GM12878 (cell line): ENCODE measurements around the gene CNTNAP2. TPM values are rescaled to one million over a fixed set of nuclear protein-coding genes. Genes with fewer than 3 reads are reported as not detected.

Source experiments
- ATAC-seq: fragments of 200-7000 bp; cut with Tn5 transposase; 3 replicates; pipeline ENCODE4 v1.9.1; 2020; ENCODE audit warnings: mild to moderate bottlenecking, moderate library complexity
- BruUV-seq: library from RNA; stranded (reverse); fragments of 400-500 nt; replicated peaks from 2 replicates; lab custom pipeline; 2021; lab: Mats Ljungman, UMichigan
- CTCF ChIA-PET: fragments of 300-600 bp; sonication (Branson Sonifier 250); formaldehyde crosslinking; extraction: SDS; loops from one replicate; lab custom pipeline; 2021; ENCODE audit warnings: inconsistent platforms; lab: Yijun Ruan, JAX
- POLR2A ChIA-PET: fragments of 350-600 bp; formaldehyde crosslinking; extraction: SDS; loops from one replicate; lab custom pipeline; 2021; ENCODE audit warnings: inconsistent platforms; lab: Charles Lee
- RAD21 ChIA-PET: fragments of 300-600 bp; sonication (Branson Sonifier 250); formaldehyde crosslinking; loops from one replicate; lab custom pipeline; 2023; ENCODE audit warnings: antibody characterized with exemption; ENCODE audit not compliant: unreplicated experiment; lab: Charles Lee
- SMC1A ChIA-PET: fragments of 300-600 bp; sonication (Branson Sonifier 250); formaldehyde crosslinking; loops from one replicate; lab custom pipeline; 2023; ENCODE audit not compliant: unreplicated experiment, uncharacterized antibody; lab: Charles Lee
- DNase-seq: peaks from one replicate; pipeline ENCODE4 v3.0.0-alpha.2; 2011; ENCODE audit warnings: low read depth, low spot score
- FAIRE-seq: peaks from 3 replicates; lab custom pipeline; 2011; peaks lifted over from hg19 to GRCh38; lab: Jason Lieb, UNC
- H2AFZ ChIP-seq: 2 replicates; pipeline ENCODE4 v1.6.0; 2011; ENCODE audit warnings: low read depth, low read length, control low read depth; ENCODE audit not compliant: control insufficient read depth
- H3K27ac ChIP-seq: 2 replicates; pipeline ENCODE4 v1.5.1; 2011; ENCODE audit warnings: control low read depth; ENCODE audit not compliant: control insufficient read depth, insufficient read depth
- H3K27me3 ChIP-seq, 2 experiments: replicated peaks in 1 of 2; 2 replicates each; pipeline versions ENCODE4 v1.6.0 to v1.6.1; 2011; ENCODE audit warnings: low read length in 1 of 2; ENCODE audit not compliant: control insufficient read depth in 2 of 2, insufficient read depth in 2 of 2
- H3K36me3 ChIP-seq, 2 experiments: 2 replicates each; pipeline ENCODE4 v1.5.1; 2011; ENCODE audit warnings: low read length in 1 of 2; ENCODE audit not compliant: control insufficient read depth in 2 of 2, insufficient read depth in 2 of 2
- H3K4me1 ChIP-seq: 2 replicates; pipeline ENCODE4 v1.6.1; 2011; ENCODE audit warnings: mild to moderate bottlenecking, low read length, moderate library complexity, mixed read lengths; ENCODE audit not compliant: control insufficient read depth, insufficient read depth
- H3K4me2 ChIP-seq: 2 replicates; pipeline ENCODE4 v1.6.0; 2011; ENCODE audit warnings: control low read depth; ENCODE audit not compliant: control insufficient read depth, insufficient read depth
- H3K4me3 ChIP-seq: fragments of 200-600 bp; sonication (generic); 2 replicates; pipeline ENCODE4 v1.5.1; 2016
- H3K79me2 ChIP-seq: 2 replicates; pipeline ENCODE4 v1.6.0; 2011; ENCODE audit warnings: low read length; ENCODE audit not compliant: control insufficient read depth, insufficient read depth
- H3K9ac ChIP-seq: 2 replicates; pipeline ENCODE4 v1.8.0; 2011; ENCODE audit warnings: low read length, control low read depth, mixed read lengths; ENCODE audit not compliant: control insufficient read depth, insufficient read depth
- H3K9me3 ChIP-seq: replicated peaks from 3 replicates; pipeline ENCODE4 v1.5.1; 2011; ENCODE audit warnings: mild to moderate bottlenecking, low read length; ENCODE audit not compliant: control insufficient read depth, insufficient read depth
- H4K20me1 ChIP-seq: 2 replicates; pipeline ENCODE4 v1.6.0; 2011; ENCODE audit not compliant: control insufficient read depth, insufficient read depth
- BMI1 ChIP-seq: fragments of 450-650 bp; IDR thresholded peaks from 2 replicates; pipeline ENCODE4 v1.6.1; 2016; ENCODE audit warnings: mild to moderate bottlenecking, moderate library complexity, borderline replicate concordance
- CBX3 ChIP-seq: fragments of 200-600 bp; sonication (generic); IDR thresholded peaks from 2 replicates; pipeline ENCODE4 v1.6.1; 2016; ENCODE audit warnings: low read depth, borderline replicate concordance
- CBX5 ChIP-seq: sonication (generic); IDR thresholded peaks from 2 replicates; pipeline ENCODE4 v1.6.1; 2016; ENCODE audit warnings: low read depth, moderate library complexity, mild to moderate bottlenecking, inconsistent platforms
- CHD4 ChIP-seq: fragments of 200-600 bp; sonication (generic); IDR thresholded peaks from 2 replicates; pipeline ENCODE4 v1.6.1; 2016; ENCODE audit warnings: mild to moderate bottlenecking
- CREB1 ChIP-seq: IDR thresholded peaks from 2 replicates; pipeline ENCODE4 v1.6.1; 2012; ENCODE audit warnings: low read depth, mild to moderate bottlenecking, inconsistent platforms
- MLLT1 ChIP-seq: fragments of 450-650 bp; IDR thresholded peaks from 2 replicates; pipeline ENCODE4 v1.6.1; 2016; ENCODE audit warnings: mild to moderate bottlenecking
- MXI1 ChIP-seq: fragments of 150-350 bp; IDR thresholded peaks from 2 replicates; pipeline ENCODE4 v1.6.1; 2011; ENCODE audit warnings: low read depth, mild to moderate bottlenecking, inconsistent platforms, low read length, improper control_type of control experiment
- MYC ChIP-seq: IDR thresholded peaks from 2 replicates; pipeline ENCODE4 v1.6.1; 2011; ENCODE audit warnings: mild to moderate bottlenecking, low read length, moderate library complexity, inconsistent platforms; ENCODE audit not compliant: insufficient read depth, insufficient replicate concordance, insufficient read length, severe bottlenecking
- POLR2AphosphoS5 ChIP-seq: IDR thresholded peaks from 2 replicates; pipeline ENCODE4 v1.6.1; 2011; ENCODE audit warnings: mild to moderate bottlenecking, low read length, inconsistent platforms
- RFX5 ChIP-seq: IDR thresholded peaks from 2 replicates; pipeline ENCODE4 v1.6.1; 2011; ENCODE audit warnings: low read depth, low read length, improper control_type of control experiment
- SMAD1 ChIP-seq: fragments of 450-650 bp; IDR thresholded peaks from 2 replicates; pipeline ENCODE4 v1.6.1; 2018; ENCODE audit warnings: mild to moderate bottlenecking, low read depth; ENCODE audit not compliant: partially characterized antibody
- SMARCA5 ChIP-seq: fragments of 450-650 bp; IDR thresholded peaks from 2 replicates; pipeline ENCODE4 v1.6.1; 2017; ENCODE audit warnings: mild to moderate bottlenecking
- SREBF1 ChIP-seq: IDR thresholded peaks from 2 replicates; pipeline ENCODE4 v1.6.1; 2012; ENCODE audit warnings: mild to moderate bottlenecking, low read length
- STAT3 ChIP-seq: IDR thresholded peaks from 2 replicates; pipeline ENCODE4 v1.6.1; 2011; ENCODE audit warnings: low read depth, low read length, improper control_type of control experiment
- TARDBP ChIP-seq: IDR thresholded peaks from 2 replicates; pipeline ENCODE4 v1.6.1; 2016; ENCODE audit warnings: borderline replicate concordance
- TBL1XR1 ChIP-seq: IDR thresholded peaks from 2 replicates; pipeline ENCODE4 v1.6.1; 2012; ENCODE audit warnings: low read depth, low read length, improper control_type of control experiment
- TCF3 ChIP-seq: IDR thresholded peaks from 2 replicates; pipeline ENCODE4 v1.6.1; 2012; ENCODE audit warnings: low read depth, mild to moderate bottlenecking, low read length, borderline replicate concordance; ENCODE audit not compliant: insufficient read depth
- WRNIP1 ChIP-seq: IDR thresholded peaks from 2 replicates; pipeline ENCODE4 v1.6.1; 2011; ENCODE audit warnings: low read depth, low read length, improper control_type of control experiment, borderline replicate concordance
- ZBTB33 ChIP-seq: fragments of 450-650 bp; IDR thresholded peaks from 2 replicates; pipeline ENCODE4 v1.6.1; 2017; ENCODE audit warnings: mild to moderate bottlenecking
- ZNF207 ChIP-seq: fragments of 450-650 bp; IDR thresholded peaks from 2 replicates; pipeline ENCODE4 v1.6.1; 2014; ENCODE audit warnings: antibody characterized with exemption, mild to moderate bottlenecking, borderline replicate concordance
- ZNF274 ChIP-seq: IDR thresholded peaks from one replicate; pipeline ENCODE4 v1.8.0; 2011; ENCODE audit not compliant: insufficient read length, insufficient read depth
- ZNF622 ChIP-seq: fragments of 450-650 bp; IDR thresholded peaks from 2 replicates; pipeline ENCODE4 v1.6.1; 2017; ENCODE audit warnings: mild to moderate bottlenecking, inconsistent platforms
- WGBS: methylation state at CpG from one replicate; pipeline ENCODE4 v1.1.6; 2016; ENCODE audit warnings: low lambda C conversion rate; ENCODE audit not compliant: insufficient replicate concordance, insufficient coverage; ENCODE audit errors: missing lambda C conversion rate; 5-methylcytosine and 5-hydroxymethylcytosine counted together
- in situ Hi-C: fragments of 300-500 bp; cut with MboI; formaldehyde crosslinking; loops from 9 replicates; pipeline ENCODE4 v1.14.3; 2018; ENCODE audit warnings: mixed read lengths
- intact Hi-C: fragments of 100-400 bp; cut with micrococcal nuclease; formaldehyde crosslinking; loops from one replicate; pipeline ENCODE4 v1.14.2; 2022; ENCODE audit not compliant: unreplicated experiment
- polyA plus RNA-seq, 11 experiments: library from polyadenylated mRNA; depleted of rRNA in 4 of 11; unstranded in 6 of 11; stranded (reverse) in 5 of 11; fragments of >200 nt; fragmentation: Nextera tagmentation in 4 of 11; fragmentation: Illumina TruSeq in 1 of 11; extraction: Ambion mirVana in 4 of 11; extraction: Trizol in 1 of 11; gene quantifications; 1 replicate in 1 of 11; 2 replicates in 10 of 11; pipeline versions ENCODE4 v1.2.1 to v1.2.3, GENCODE V29; 2011 to 2016; ENCODE audit warnings: inconsistent platforms in 2 of 11, missing spikeins in 2 of 11, low read depth in 1 of 11
- total RNA-seq, 4 experiments: library from RNA; depleted of rRNA in 3 of 4; stranded (reverse); fragments of >200 nt in 3 of 4; fragmentation: Illumina TruSeq in 1 of 4; extraction: Trizol in 1 of 4; gene quantifications; 2 replicates each; pipeline versions ENCODE4 v1.2.1 to v1.2.3, GENCODE V29; 2013 to 2021
- TF ChIP-seq, protein P1 (sequence below): fragments of 450-650 bp; IDR thresholded peaks from 2 replicates; pipeline ENCODE4 v1.6.1; 2017; ENCODE audit warnings: borderline replicate concordance

Gene CNTNAP2
- total and polyA plus RNA-seq, 10 of the 15 experiments (the other 5 are each of a cell fraction or from before 2014, with no cell fraction given), result 0.03 to 0.08 (median 0.03) TPM; not detected in 7

GRCh38 chr7:147265528-147265927 lies 1148.9 kb downstream of the CNTNAP2 start (continued):
- no peak for TF ChIP-seq CHD4
- TF ChIP-seq WRNIP1, result no peak
- TF ChIP-seq CBX5, result no peak
- no peak for TF ChIP-seq TBL1XR1
- TF ChIP-seq TARDBP, result no peak
- TF ChIP-seq, all 136 proteins: peak for 0

GRCh38 chr7:147276106-147276505 lies 1159.5 kb downstream of the CNTNAP2 start:
- SMC1A ChIA-PET, result no interaction called here
- no peaks in the 10 kb centered on the region for H3K79me2 ChIP-seq
- POLR2A ChIA-PET, result no interaction called here
- WGBS, result 20% methylated on average over 1 of the region's 1 CpG
- CTCF ChIA-PET, result no interaction called here
- in situ Hi-C loops (no loop called here), intact Hi-C loops (no loop called here)
- no peaks in the 10 kb centered on the region for H3K27me3 ChIP-seq
- H3K27ac ChIP-seq, result no peak overlapping the region
- no peaks in the 10 kb centered on the region for H3K4me1 ChIP-seq
- no peaks in the 10 kb centered on the region for H3K36me3 ChIP-seq
- RAD21 ChIA-PET, result no interaction called here
- no peaks in the 10 kb centered on the region for H3K9me3 ChIP-seq
- FAIRE-seq (no peak), DNase-seq (no peak), ATAC-seq (no peak)
- no peak overlapping the region for H2AFZ ChIP-seq
- BruUV-seq, result no TSS peak
- no peak overlapping the region for H3K9ac ChIP-seq
- no peak overlapping the region for H3K4me3 ChIP-seq
- H3K4me2 ChIP-seq, result no peak overlapping the region
- no peaks in the 10 kb centered on the region for H4K20me1 ChIP-seq
- no peak for TF ChIP-seq MYC
- TF ChIP-seq TCF3, result no peak
- TF ChIP-seq CBX3, result no peak
- TF ChIP-seq ZNF622, result no peak
- TF ChIP-seq MXI1, result no peak
- TF ChIP-seq POLR2AphosphoS5, result no peak
- TF ChIP-seq ZBTB33, result no peak
- no peak for TF ChIP-seq STAT3
- no peak for TF ChIP-seq MLLT1
- TF ChIP-seq, protein P1, sequence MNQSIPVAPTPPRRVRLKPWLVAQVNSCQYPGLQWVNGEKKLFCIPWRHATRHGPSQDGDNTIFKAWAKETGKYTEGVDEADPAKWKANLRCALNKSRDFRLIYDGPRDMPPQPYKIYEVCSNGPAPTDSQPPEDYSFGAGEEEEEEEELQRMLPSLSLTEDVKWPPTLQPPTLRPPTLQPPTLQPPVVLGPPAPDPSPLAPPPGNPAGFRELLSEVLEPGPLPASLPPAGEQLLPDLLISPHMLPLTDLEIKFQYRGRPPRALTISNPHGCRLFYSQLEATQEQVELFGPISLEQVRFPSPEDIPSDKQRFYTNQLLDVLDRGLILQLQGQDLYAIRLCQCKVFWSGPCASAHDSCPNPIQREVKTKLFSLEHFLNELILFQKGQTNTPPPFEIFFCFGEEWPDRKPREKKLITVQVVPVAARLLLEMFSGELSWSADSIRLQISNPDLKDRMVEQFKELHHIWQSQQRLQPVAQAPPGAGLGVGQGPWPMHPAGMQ, result no peak
- no peak for TF ChIP-seq ZNF274
- TF ChIP-seq RFX5, result no peak
- no peak for TF ChIP-seq ZNF207
- no peak for TF ChIP-seq SMAD1
- TF ChIP-seq SMARCA5, result no peak
- no peak for TF ChIP-seq BMI1
- no peak for TF ChIP-seq SREBF1
- no peak for TF ChIP-seq CREB1
